HAP-1 (cell line): Measurements from ENCODE around the gene GLIS2.

Source experiments
- DNase-seq, 2 experiments: peaks; one replicate each; pipeline ENCODE4 v3.0.0-alpha.2; 2016 to 2020; ENCODE audit warnings: low spot score in 2 of 2
- H3K27me3 ChIP-seq: fragments of 250-450 bp; sonication (Bioruptor Pico); 2 replicates; pipeline ENCODE4 v1.5.1; 2020; ENCODE audit warnings: low read depth, mild to moderate bottlenecking, moderate library complexity
- H3K36me3 ChIP-seq: fragments of 250-450 bp; sonication (Bioruptor Pico); replicated peaks from 2 replicates; pipeline ENCODE4 v1.5.1; 2020; ENCODE audit warnings: mild to moderate bottlenecking
- H3K4me1 ChIP-seq: fragments of 250-450 bp; sonication (Bioruptor Pico); 2 replicates; pipeline ENCODE4 v1.5.1; 2020; ENCODE audit warnings: mild to moderate bottlenecking
- H3K4me3 ChIP-seq: fragments of 250-450 bp; sonication (Bioruptor Pico); 2 replicates; pipeline ENCODE4 v1.5.1; 2020; ENCODE audit warnings: mild to moderate bottlenecking, moderate library complexity
- H3K9me3 ChIP-seq: fragments of 250-450 bp; sonication (Bioruptor Pico); 2 replicates; pipeline ENCODE4 v1.5.1; 2020; ENCODE audit warnings: mild to moderate bottlenecking, moderate library complexity
- in situ Hi-C: fragments of 300-500 bp; cut with MboI; formaldehyde crosslinking; loops from 3 replicates; pipeline ENCODE4 v1.14.3; 2020; ENCODE audit warnings: low sequenced_read_pairs, inconsistent platforms, mixed read lengths

GLIS2 gene

GRCh38 chr16:4382795-4383357, 67.0 kb downstream of the GLIS2 start:
- peaks cover 3% of the 10 kb centered on the region; the same call in 1 of the 2 replicates for H3K36me3 ChIP-seq
- no peak for DNase-seq
- H3K27me3 ChIP-seq: no peaks in the 10 kb centered on the region
- H3K4me1 ChIP-seq: no peaks in the 10 kb centered on the region
- H3K4me3 ChIP-seq: no peak overlapping the region
- H3K9me3 ChIP-seq: no peaks in the 10 kb centered on the region
- in situ Hi-C loops: no loop called here

- in situ Hi-C loops: no loop called here
- Histone ChIP-seq H3K4me1 (no peaks in the 10 kb centered on the region), H3K36me3 (peaks cover 9% of the 10 kb centered on the region; the same call in 1 of the 2 replicates), H3K27me3 (no peaks in the 10 kb centered on the region), H3K4me3 (no peak overlapping the region), H3K9me3 (no peaks in the 10 kb centered on the region)
- DNase-seq: no peak
Measured at GRCh38 chr16:4383591-4384444, 68.0 kb downstream of the GLIS2 start.

- in situ Hi-C loops: no loop called here
- H3K27me3 ChIP-seq: no peaks in the 10 kb centered on the region
- H3K36me3 ChIP-seq: peaks cover 9% of the 10 kb centered on the region; the same call in 1 of the 2 replicates
- no peaks in the 10 kb centered on the region for H3K4me1 ChIP-seq
- no peak overlapping the region for H3K4me3 ChIP-seq
- no peak for DNase-seq
- H3K9me3 ChIP-seq: no peaks in the 10 kb centered on the region
Measured at GRCh38 chr16:4384509-4384942, 68.7 kb downstream of the GLIS2 start.

GRCh38 chr16:4385066-4385788, 69.4 kb downstream of the GLIS2 start:
- no peaks in the 10 kb centered on the region for H3K9me3 ChIP-seq
- no peak for DNase-seq
- in situ Hi-C loops: no loop called here
- no peak overlapping the region for H3K4me3 ChIP-seq
- H3K27me3 ChIP-seq: no peaks in the 10 kb centered on the region
- peaks cover 9% of the 10 kb centered on the region; the same call in 1 of the 2 replicates for H3K36me3 ChIP-seq
- H3K4me1 ChIP-seq: no peaks in the 10 kb centered on the region

GRCh38 chr16:4385789-4386450, 70.1 kb downstream of the GLIS2 start:
- Histone ChIP-seq H3K4me3 (no peak overlapping the region), H3K9me3 (no peaks in the 10 kb centered on the region), H3K36me3 (peaks cover 9% of the 10 kb centered on the region; the same call in 1 of the 2 replicates), H3K27me3 (no peaks in the 10 kb centered on the region), H3K4me1 (no peaks in the 10 kb centered on the region)
- no peak for DNase-seq
- in situ Hi-C loops: no loop called here

- no peaks in the 10 kb centered on the region for H3K27me3 ChIP-seq
- no peak overlapping the region for H3K4me3 ChIP-seq
- H3K9me3 ChIP-seq: no peaks in the 10 kb centered on the region
- in situ Hi-C loops: no loop called here
- no peak for DNase-seq
- H3K4me1 ChIP-seq: no peaks in the 10 kb centered on the region
- peaks cover 9% of the 10 kb centered on the region; the same call in 1 of the 2 replicates for H3K36me3 ChIP-seq
Measured at GRCh38 chr16:4386451-4386805, 70.6 kb downstream of the GLIS2 start.

- DNase-seq: no peak
- H3K4me1 ChIP-seq: no peaks in the 10 kb centered on the region
- no peaks in the 10 kb centered on the region for H3K27me3 ChIP-seq
- no peak overlapping the region for H3K4me3 ChIP-seq
- in situ Hi-C loops: no loop called here
- H3K9me3 ChIP-seq: no peaks in the 10 kb centered on the region
- H3K36me3 ChIP-seq: peaks cover 9% of the 10 kb centered on the region; the same call in 1 of the 2 replicates
Measured at GRCh38 chr16:4386951-4387565, 71.2 kb downstream of the GLIS2 start.

GRCh38 chr16:4387781-4388180, 71.9 kb downstream of the GLIS2 start:
- H3K27me3 ChIP-seq: no peaks in the 10 kb centered on the region
- no peak for DNase-seq
- in situ Hi-C loops: no loop called here
- no peaks in the 10 kb centered on the region for H3K4me1 ChIP-seq
- peaks cover 9% of the 10 kb centered on the region for H3K36me3 ChIP-seq
- no peaks in the 10 kb centered on the region for H3K9me3 ChIP-seq
- H3K4me3 ChIP-seq: no peak overlapping the region

GRCh38 chr16:4388271-4389021, 72.6 kb downstream of the GLIS2 start:
- Histone ChIP-seq H3K4me3 (no peak overlapping the region), H3K27me3 (no peaks in the 10 kb centered on the region), H3K4me1 (no peaks in the 10 kb centered on the region), H3K36me3 (peaks cover 9% of the 10 kb centered on the region), H3K9me3 (no peaks in the 10 kb centered on the region)
- in situ Hi-C loops: no loop called here
- DNase-seq: no peak
